Suprapubic skin (tissue), 4 donors: Measurements from ENCODE around the gene KDM5B. TPM values are rescaled to one million over a fixed set of nuclear protein-coding genes. Genes with fewer than 3 reads are reported as not detected.
"Not testable (repeated sequence)": the region's sequence is repeated elsewhere in the genome, so short reads cannot be mapped to it uniquely, and the experiment has no call there.

Experiments
- DNase-seq, 2 donors: peaks; one replicate each; pipeline ENCODE4 v3.0.0-alpha.2; 2019; ENCODE audit warnings: low spot score in 2 of 2
- H3K27ac ChIP-seq: fragments of 200-600 bp; sonication (generic); one replicate; pipeline ENCODE4 v1.5.1; 2019
- H3K27me3 ChIP-seq: fragments of 200-600 bp; sonication (generic); one replicate; pipeline ENCODE4 v1.5.1; 2019
- H3K36me3 ChIP-seq: fragments of 200-600 bp; sonication (generic); one replicate; pipeline ENCODE4 v1.5.1; 2019
- H3K4me1 ChIP-seq: fragments of 200-600 bp; sonication (generic); one replicate; pipeline ENCODE4 v1.5.1; 2019
- H3K4me3 ChIP-seq: fragments of 200-600 bp; sonication (generic); one replicate; pipeline ENCODE4 v1.5.1; 2019; ENCODE audit warnings: mild to moderate bottlenecking
- H3K9me3 ChIP-seq: fragments of 200-600 bp; sonication (generic); one replicate; pipeline ENCODE4 v1.5.1; 2019
- EP300 ChIP-seq: sonication (generic); formaldehyde crosslinking; IDR thresholded peaks from one replicate; pipeline ENCODE4 v1.6.1; 2017; ENCODE audit warnings: antibody characterized with exemption
- POLR2A ChIP-seq, 2 donors: fragments of 450-650 bp; IDR thresholded peaks; one replicate each; pipeline ENCODE4 v1.6.1; 2017; ENCODE audit warnings: antibody characterized with exemption in 2 of 2, mild to moderate bottlenecking in 2 of 2, moderate library complexity in 2 of 2
- POLR2AphosphoS5 ChIP-seq, 3 donors: sonication (generic); formaldehyde crosslinking; IDR thresholded peaks; one replicate each; pipeline ENCODE4 v1.6.1; 2017; ENCODE audit warnings: antibody characterized with exemption in 3 of 3
- WGBS: methylation state at CpG from one replicate; pipeline ENCODE4 v1.1.5; 2018; 5-methylcytosine and 5-hydroxymethylcytosine counted together
- total RNA-seq, 4 donors: library from RNA; depleted of rRNA; stranded (reverse); fragments of >200 nt; gene quantifications; one replicate each; pipeline ENCODE4 v1.1.0, GENCODE V29; 2016
- TF ChIP-seq, protein P1 (sequence below), 2 donors: fragments of 200-600 bp in 1 of 2; fragments of 450-650 bp in 1 of 2; sonication (generic) in 1 of 2; IDR thresholded peaks; one replicate each; pipeline ENCODE4 v1.5.1; 2016 to 2019; ENCODE audit warnings: antibody characterized with exemption in 2 of 2, mild to moderate bottlenecking in 1 of 2, moderate library complexity in 1 of 2

KDM5B gene
- total RNA-seq, 4 donors from 2014 or later = 76.1 to 165 (median 89.4) TPM

DNA sequence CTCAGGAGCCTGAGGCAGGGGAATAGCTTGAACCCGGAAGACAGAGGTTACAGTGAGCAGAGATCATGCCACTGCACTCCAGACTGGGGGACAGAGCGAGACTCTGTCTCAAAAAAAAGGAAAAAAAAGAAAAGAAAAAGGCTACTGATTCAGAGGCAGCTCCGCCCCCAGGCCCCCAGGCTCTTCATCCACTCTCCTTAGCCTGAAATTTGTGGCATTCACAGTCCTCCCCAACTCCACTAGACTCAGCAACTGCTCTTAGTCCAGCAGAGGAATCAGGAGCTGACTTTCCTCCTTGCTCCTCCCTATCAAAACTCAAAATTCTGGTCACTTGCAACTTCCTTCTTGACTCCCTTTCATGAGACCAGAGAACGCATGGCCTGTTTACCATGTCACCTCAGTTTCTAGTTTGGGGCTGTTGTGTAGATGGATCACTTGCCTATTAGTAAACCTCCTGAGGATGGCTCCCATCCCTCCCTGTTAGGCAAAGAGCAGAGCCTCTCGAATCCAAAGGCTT, 29.6 kb upstream of the KDM5B start:
- H3K4me3 ChIP-seq = no peak overlapping the region
- H3K9me3 ChIP-seq = no peaks in the 10 kb centered on the region
- no peaks in the 10 kb centered on the region for H3K27me3 ChIP-seq
- TF ChIP-seq, protein P1, sequence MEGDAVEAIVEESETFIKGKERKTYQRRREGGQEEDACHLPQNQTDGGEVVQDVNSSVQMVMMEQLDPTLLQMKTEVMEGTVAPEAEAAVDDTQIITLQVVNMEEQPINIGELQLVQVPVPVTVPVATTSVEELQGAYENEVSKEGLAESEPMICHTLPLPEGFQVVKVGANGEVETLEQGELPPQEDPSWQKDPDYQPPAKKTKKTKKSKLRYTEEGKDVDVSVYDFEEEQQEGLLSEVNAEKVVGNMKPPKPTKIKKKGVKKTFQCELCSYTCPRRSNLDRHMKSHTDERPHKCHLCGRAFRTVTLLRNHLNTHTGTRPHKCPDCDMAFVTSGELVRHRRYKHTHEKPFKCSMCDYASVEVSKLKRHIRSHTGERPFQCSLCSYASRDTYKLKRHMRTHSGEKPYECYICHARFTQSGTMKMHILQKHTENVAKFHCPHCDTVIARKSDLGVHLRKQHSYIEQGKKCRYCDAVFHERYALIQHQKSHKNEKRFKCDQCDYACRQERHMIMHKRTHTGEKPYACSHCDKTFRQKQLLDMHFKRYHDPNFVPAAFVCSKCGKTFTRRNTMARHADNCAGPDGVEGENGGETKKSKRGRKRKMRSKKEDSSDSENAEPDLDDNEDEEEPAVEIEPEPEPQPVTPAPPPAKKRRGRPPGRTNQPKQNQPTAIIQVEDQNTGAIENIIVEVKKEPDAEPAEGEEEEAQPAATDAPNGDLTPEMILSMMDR (IDR thresholded peaks at IDR 0.05) = no peak
- no peak for TF ChIP-seq POLR2AphosphoS5 (IDR thresholded peaks at IDR 0.05)
- TF ChIP-seq EP300 = no peak
- TF ChIP-seq POLR2A (IDR thresholded peaks at IDR 0.05) = no peak
- H3K4me1 ChIP-seq = peaks cover 36% of the 10 kb centered on the region
- DNase-seq = no peak
- WGBS = 75% methylated on average over 5 of the region's 5 CpGs
- H3K27ac ChIP-seq = peak overlapping the region; percentile 1
- no peaks in the 10 kb centered on the region for H3K36me3 ChIP-seq

DNA sequence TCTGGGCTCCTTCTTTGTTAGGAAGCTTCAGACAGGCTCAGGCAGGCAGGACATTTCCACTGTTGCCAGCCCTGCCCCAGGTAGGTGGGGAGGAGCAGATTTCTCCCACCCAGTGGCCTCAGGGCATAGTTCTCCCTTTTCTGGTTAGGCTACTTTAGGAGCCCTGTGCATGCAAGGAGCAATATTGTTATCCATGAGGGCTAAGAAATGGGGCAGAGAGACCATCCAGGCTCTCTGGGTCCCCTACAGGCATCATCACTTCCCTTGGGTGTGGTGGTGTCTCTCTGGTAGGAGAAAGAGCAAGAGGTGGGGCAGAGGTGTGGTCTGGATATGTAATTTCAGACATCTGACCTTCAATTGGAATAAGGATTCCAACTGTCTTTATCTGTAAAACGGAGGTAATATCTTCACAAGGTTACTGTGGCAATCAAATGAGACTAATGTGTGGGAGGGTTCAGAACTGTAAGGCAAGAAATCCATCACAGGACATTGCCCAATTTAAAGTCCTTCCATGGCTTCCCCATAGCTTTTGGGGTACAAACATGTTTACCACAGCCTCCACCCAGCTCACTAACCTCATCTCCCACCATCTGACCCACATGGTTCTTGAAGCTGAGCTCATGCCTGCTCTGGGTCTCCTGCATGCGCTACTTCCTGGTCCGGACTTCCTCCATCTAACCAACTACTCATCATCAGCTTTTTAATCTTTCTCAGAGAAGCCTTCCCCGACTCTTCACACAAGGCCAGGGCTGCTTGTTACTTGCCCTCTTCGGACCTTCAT, 28.6 kb upstream of the KDM5B start:
- Histone ChIP-seq H3K27me3 (no peaks in the 10 kb centered on the region), H3K9me3 (no peaks in the 10 kb centered on the region), H3K27ac (peak overlapping the region; percentile 71), H3K4me1 (peaks cover 36% of the 10 kb centered on the region), H3K4me3 (no peak overlapping the region), H3K36me3 (no peaks in the 10 kb centered on the region)
- no peak for TF ChIP-seq POLR2A (IDR thresholded peaks at IDR 0.05)
- TF ChIP-seq EP300 = no peak
- no peak for TF ChIP-seq POLR2AphosphoS5 (IDR thresholded peaks at IDR 0.05)
- TF ChIP-seq, protein P1 (IDR thresholded peaks at IDR 0.05) = no peak
- WGBS = 60% methylated on average over 5 of the region's 5 CpGs
- DNase-seq = no peak

DNA sequence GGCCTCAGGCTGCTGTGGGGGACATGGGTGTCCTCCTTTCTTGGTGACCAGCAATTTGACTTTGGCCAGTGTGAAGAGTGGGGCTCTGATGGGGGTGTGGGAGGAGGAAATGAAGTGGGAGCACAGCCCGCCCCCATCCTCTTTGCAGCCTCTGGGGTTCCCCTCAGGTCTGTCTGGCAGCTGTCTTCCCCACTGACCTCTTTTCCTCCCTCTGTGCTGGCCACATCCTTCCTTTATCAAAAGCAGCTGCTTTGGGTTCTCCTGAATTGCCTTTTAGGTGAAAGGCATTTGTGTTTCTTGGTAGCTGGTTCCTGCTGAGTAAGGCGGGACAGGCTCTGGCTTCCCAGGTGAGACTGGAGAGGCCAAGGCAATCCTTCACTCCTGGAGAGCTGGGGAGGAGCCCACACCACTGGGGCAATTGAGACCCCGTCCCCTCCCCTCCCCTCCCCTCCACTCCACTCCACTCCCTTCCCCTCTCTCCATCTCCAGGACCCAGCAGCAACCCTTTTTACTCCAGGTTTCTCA, 27.4 kb upstream of the KDM5B start:
- WGBS = 45% methylated on average over 3 of the region's 3 CpGs
- Histone ChIP-seq H3K4me3 (no peak overlapping the region), H3K9me3 (no peaks in the 10 kb centered on the region), H3K36me3 (no peaks in the 10 kb centered on the region), H3K27me3 (no peaks in the 10 kb centered on the region), H3K27ac (peak overlapping the region; percentile 71), H3K4me1 (peaks cover 36% of the 10 kb centered on the region)
- TF ChIP-seq POLR2AphosphoS5 (IDR thresholded peaks at IDR 0.05) (no peak), POLR2A (IDR thresholded peaks at IDR 0.05) (no peak)
- TF ChIP-seq, protein P1 (IDR thresholded peaks at IDR 0.05) = no peak
- DNase-seq = no peak

DNA sequence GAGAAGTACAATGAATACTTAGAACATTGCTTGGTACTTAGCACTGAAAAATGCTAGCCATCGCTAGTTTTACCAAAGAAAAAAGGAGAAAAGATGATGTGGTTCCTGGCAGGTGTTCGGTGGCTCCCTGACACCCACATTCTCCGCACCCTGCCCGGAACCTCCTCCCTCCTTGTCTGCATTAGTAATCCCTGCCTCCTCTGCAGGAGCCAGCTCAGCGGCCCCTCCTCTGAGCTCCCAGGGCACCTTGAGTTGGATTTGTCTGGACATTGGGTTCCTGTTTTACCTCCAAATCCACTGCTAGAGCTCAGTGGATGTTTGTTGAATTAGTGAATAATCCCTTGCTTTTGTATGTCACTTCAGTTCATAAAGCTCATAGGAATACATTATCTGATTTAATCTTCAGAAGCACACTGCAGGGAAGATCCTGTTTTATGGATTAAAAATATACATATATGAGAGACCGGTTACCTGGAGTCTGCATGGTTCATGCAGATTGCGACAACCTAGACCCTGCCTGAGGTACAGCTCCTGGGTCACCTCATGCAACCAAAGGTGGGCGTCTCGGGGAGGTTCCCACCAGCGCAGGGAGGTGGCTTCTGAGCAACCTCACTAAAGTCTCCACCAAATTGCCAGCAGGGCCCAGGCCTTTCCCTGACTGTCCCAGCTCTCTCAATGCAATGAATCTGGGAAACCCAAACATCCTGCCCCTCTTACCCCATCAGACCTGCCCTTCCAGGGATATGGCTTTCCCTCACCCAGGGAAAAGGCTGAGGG, 26.7 kb upstream of the KDM5B start:
- Histone ChIP-seq H3K27ac (peak overlapping the region; percentile 71), H3K4me1 (peaks cover 36% of the 10 kb centered on the region), H3K9me3 (no peaks in the 10 kb centered on the region), H3K36me3 (no peaks in the 10 kb centered on the region), H3K27me3 (no peaks in the 10 kb centered on the region), H3K4me3 (no peak overlapping the region)
- no peak for TF ChIP-seq EP300
- TF ChIP-seq, protein P1 (IDR thresholded peaks at IDR 0.05) = no peak
- TF ChIP-seq POLR2A (IDR thresholded peaks at IDR 0.05) = no peak
- TF ChIP-seq POLR2AphosphoS5 (IDR thresholded peaks at IDR 0.05) = no peak
- DNase-seq = no peak
- WGBS = 56% methylated on average over 10 of the region's 10 CpGs

DNA sequence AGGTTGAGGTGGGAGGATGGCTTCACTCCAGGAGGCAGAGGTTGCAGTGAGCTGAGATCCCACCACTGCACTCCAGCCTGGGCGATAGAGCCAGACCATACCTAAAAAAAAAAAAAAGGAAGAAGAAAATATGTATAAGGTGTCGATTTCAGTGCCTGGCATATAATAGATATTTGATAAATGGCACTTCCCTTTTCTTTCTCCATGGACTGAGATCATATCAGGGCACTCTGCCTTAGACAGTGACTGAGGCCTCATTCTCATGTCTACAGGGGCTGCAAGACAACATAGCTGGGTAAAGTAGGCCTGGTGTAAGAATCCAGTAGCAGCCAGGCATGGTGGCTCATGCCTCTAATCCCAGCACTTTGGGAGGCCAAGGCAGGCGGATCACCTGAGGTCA, 23.7 kb upstream of the KDM5B start:
- Histone ChIP-seq H3K4me3 (no peak overlapping the region), H3K36me3 (no peaks in the 10 kb centered on the region), H3K9me3 (no peaks in the 10 kb centered on the region), H3K27ac (no peak overlapping the region), H3K4me1 (peaks cover 25% of the 10 kb centered on the region), H3K27me3 (no peaks in the 10 kb centered on the region)
- 70% methylated on average over 3 of the region's 3 CpGs for WGBS
- TF ChIP-seq POLR2AphosphoS5 (IDR thresholded peaks at IDR 0.05) (no peak), POLR2A (IDR thresholded peaks at IDR 0.05) (no peak), EP300 (no peak)
- TF ChIP-seq, protein P1 (IDR thresholded peaks at IDR 0.05) = no peak
- DNase-seq = no peak

DNA sequence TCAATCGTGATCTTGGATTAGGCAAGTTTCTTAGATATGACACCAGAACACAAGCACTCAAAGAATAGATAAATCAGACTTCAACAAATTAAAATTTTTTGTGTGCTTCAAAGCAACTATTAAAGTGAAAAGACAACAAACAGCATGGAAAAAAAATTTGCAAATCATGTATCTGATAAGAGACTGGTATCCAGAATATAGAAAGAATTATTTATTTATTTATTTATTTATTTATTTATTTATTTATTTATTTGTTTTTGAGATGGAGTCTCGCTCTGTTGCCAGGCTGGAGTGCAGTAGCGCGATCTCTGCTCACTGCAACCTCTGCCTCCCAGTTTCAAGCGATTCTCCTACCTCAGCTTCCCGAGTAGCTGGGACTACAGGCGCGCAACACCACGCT, 21.0 kb upstream of the KDM5B start:
- not testable (repeated sequence) for H3K4me1 ChIP-seq, DNase-seq, H3K36me3 ChIP-seq, H3K9me3 ChIP-seq, H3K27me3 ChIP-seq, H3K27ac ChIP-seq, H3K4me3 ChIP-seq
- 94% methylated on average over 9 of the region's 9 CpGs for WGBS
